Epithelial cell of esophagus (primary cell): ENCODE results near the gene KNDC1.

Source experiments
- DNase-seq: peaks from one replicate; pipeline ENCODE4 v3.0.0; 2010; ENCODE audit warnings: low read depth
- H3K4me3 ChIP-seq: 2 replicates; pipeline ENCODE4 v1.5.1; 2011; ENCODE audit warnings: mild to moderate bottlenecking, low read length, control low read depth
- TF ChIP-seq, protein P1 (sequence below): IDR thresholded peaks from 2 replicates; pipeline ENCODE4 v1.5.1; 2011; ENCODE audit warnings: low read depth, mild to moderate bottlenecking, low read length, control low read depth, inconsistent platforms; ENCODE audit not compliant: insufficient read depth; ENCODE audit errors: missing control alignments

KNDC1 gene

DNA sequence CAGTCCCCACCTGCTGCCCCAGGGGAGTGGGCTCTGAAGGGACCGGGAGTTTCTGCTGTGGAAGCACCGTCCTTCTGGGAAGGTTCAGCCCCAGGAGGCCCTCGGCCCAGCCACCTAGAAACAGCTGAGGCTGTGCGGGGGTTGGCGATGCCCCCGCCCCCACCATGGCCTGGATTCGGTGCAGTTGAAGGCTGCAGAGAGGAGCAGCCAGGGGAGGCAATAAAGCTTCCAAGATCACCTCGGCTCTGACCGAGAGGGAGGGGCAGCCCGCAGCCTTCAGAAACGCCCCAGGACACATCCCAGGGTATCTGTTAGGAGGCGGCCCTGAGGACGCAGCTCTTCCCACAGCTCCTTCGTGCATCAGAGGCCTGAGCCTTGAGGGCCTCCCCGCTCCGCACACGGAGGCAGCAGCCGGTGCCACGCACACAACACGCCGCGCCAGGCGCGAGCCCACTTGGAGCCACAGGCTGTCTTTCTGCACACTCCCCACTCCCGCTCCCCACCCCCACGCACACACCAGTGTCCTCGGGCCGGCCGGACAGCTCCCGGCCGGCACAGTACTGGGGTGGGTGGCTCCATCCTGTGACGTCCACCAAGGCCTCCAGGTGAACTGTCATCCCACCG lies 1.6 kb downstream of the KNDC1 start:
- DNase-seq, result no peak
- TF ChIP-seq, protein P1, sequence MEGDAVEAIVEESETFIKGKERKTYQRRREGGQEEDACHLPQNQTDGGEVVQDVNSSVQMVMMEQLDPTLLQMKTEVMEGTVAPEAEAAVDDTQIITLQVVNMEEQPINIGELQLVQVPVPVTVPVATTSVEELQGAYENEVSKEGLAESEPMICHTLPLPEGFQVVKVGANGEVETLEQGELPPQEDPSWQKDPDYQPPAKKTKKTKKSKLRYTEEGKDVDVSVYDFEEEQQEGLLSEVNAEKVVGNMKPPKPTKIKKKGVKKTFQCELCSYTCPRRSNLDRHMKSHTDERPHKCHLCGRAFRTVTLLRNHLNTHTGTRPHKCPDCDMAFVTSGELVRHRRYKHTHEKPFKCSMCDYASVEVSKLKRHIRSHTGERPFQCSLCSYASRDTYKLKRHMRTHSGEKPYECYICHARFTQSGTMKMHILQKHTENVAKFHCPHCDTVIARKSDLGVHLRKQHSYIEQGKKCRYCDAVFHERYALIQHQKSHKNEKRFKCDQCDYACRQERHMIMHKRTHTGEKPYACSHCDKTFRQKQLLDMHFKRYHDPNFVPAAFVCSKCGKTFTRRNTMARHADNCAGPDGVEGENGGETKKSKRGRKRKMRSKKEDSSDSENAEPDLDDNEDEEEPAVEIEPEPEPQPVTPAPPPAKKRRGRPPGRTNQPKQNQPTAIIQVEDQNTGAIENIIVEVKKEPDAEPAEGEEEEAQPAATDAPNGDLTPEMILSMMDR, result no peak
- no peak overlapping the region for H3K4me3 ChIP-seq

DNA sequence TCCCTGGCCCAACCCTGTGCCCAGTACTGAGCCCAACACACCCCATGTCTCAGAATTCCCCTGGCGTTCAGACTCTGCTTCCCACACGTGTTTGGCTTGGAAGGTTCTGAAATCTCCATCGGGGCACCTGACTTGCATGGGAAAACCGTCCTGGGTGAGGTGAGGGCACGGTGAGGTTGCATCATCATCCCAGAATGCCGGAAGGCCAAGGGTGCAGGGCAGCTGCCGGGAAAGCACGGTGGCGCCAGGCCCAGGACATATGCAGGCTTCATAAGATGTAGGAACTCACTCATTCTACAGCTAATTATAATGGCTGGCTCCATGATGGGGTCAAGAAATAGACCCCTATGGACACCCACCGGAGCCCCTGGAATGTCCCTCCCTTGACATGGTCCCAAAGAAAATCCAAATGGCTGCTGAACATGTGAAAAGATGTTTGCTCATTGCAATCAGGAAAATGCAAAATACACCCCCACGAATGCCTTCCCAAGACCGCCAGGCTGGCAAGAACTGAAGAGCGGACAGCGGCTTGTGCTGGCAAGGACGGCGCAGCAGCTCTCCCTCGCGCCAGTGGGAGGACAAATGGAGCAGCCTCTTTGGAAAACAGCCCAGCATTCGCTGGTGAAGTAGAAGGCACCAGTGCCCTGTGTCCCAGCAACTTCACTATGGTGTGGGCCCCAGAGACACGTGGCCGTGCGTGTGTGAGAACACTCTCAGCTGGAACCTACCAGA lies 2.3 kb downstream of the KNDC1 start:
- H3K4me3 ChIP-seq, result no peak overlapping the region
- DNase-seq, result no peak
- TF ChIP-seq, protein P1, result no peak

DNA sequence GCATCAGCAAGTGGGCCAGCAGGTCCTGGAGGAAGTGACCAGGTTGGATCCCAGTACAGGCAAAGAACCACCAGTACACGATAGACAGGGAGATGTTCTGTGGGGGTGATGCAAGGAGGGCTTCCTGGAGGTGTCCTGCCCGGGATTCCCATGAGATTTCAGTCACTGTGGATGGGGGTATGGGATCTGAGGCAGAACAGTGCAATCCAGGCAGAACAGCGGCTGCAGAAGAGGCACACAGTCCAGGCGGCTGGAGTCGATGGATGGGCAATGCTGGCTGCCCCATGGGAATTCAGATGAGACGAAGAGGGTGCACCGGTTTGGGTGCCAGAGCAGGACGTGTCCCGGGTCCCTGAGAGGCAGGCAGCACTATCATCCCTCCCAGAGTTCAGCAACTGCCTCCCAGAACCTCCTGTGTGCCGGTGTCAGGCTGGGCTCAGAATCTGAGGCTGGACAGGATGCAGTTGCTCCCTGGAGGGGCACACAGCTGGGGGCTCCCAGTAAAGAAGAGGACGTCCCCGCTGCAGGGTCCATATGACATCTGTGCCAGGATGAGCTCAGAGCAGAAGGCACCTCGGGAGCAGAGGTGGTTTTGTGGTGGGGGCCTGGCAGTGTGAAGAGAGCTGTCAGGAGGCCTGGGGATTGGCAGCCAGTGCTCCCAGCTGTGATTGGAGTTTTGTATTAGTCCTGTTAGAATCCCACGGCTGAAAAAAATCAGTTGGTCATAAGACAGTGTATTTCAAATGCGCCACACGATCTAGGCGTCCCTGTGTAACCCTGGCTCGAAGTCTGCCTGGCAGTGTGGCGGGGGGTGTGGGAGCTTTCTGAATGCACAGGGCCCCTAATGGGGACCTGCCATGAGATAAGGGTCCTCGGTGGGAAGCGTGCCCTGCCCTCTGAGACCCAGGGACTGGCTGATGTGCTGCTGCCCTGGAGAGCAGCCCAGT lies 3.2 kb downstream of the KNDC1 start:
- TF ChIP-seq, protein P1, result no peak
- no peak for DNase-seq
- H3K4me3 ChIP-seq, result no peak overlapping the region

DNA sequence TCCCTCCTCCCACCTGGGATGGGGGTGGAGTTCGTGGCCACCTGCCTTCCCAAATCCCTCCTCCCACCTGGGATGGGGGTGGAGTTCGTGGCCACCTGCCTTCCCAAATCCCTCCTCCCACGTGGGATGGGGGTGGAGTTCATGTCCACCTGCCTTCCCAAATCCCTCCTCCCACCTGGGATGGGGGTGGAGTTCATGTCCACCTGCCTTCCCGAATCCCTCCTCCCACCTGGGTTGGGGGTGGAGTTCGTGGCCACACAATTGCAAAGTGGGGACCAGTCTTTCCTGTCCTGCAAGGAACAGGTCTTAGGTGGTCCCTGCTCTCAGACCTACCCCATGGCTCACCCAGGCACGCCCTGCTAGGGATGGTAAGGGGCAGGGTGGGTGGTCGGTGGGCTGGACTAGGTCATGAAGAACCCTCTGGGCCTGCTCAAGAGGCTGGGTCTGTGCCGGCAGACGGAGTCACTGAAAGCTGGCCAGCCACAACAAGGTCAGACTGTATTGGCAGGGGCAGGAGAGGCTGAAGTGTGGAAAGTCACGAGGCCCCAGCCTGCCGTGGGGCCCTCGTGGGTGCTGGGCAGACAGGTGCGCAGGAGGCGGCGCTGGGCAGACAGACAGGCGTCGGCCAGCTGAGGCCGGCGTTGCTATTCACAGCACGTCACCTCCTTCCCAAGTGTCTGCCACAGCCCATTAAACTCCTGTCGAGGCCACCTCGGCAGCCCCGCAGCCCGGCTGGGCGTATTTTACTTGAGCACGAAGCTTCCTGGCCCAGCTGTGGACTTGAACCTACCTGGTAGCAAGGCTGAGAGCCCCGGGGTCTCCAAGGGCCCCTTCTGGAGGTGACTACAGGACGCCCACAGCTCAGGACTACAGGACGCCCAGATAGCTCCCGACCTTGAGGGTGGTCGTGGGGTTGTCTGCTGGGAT lies 4.1 kb downstream of the KNDC1 start:
- TF ChIP-seq, protein P1, result no peak
- no peak for DNase-seq

DNA sequence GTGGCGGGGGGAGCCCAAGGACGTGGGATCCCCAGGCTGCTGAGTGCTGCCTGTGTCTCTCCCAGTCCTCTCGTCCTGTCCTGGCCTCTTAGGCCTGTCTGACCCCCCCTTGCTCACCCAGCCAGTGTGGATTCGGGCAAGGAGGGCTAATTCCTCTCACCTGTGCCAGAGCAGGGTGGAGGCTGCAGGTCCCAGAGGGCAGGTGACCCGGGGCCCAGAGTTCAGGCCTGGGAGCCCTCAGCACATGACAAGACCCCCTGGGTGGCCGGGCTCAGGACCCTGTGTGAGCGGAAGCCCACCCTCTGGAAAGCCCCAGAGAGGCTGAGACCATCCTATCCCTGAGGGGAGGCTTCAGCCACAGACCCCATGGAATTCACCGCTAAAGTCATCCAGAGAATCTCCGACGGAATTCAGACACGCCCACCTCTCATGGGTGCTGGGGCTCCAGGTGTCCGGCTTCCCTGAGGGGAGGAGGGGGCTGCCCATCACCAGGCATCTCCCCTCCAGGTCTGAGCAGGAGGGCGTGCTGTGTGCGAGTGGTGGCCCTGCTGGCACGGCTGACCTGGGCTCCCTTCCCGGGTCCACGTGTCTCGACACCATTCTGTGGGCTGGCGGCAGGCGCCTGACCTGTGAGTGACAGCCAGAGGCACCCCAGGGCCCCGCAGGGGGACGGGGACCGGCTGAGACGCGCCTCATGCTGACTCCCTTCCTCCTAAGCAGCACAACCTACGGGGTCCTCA lies 5.0 kb downstream of the KNDC1 start:
- no peak for DNase-seq

More for the DNA sequence above, 4.1 kb downstream of the KNDC1 start:
- H3K4me3 ChIP-seq, result no peak overlapping the region

More for the DNA sequence above, 5.0 kb downstream of the KNDC1 start:
- H3K4me3 ChIP-seq, result no peak overlapping the region
- TF ChIP-seq, protein P1, result no peak
